ENCODE measurements around the gene FATE1. TPM values are rescaled to one million over a fixed set of nuclear protein-coding genes. Genes with fewer than 3 reads are reported as not detected.
A peak's percentile ranks its signal among the peaks of the same experiment; 100 is the strongest.

FATE1 gene
- total RNA-seq, 1 donor from 2014 or later: not detected

GRCh38 chrX:151687635-151688034, 28.2 kb upstream of the FATE1 start:
- DNase-seq (ENCODE audit: low spot score): no peak
- no peaks in the 10 kb centered on the region for H3K36me3 Mint-ChIP-seq (ENCODE audit: low read depth, unreplicated experiment)
- no peaks in the 10 kb centered on the region for H3K4me1 Mint-ChIP-seq (ENCODE audit: unreplicated experiment)
- peaks cover 2% of the 10 kb centered on the region for H3K27me3 Mint-ChIP-seq (ENCODE audit: unreplicated experiment)
- H3K9me3 Mint-ChIP-seq (ENCODE audit: unreplicated experiment): no peaks in the 10 kb centered on the region
- H3K27ac Mint-ChIP-seq (ENCODE audit: unreplicated experiment): no peak overlapping the region
- no peak overlapping the region for H3K4me3 Mint-ChIP-seq (ENCODE audit: unreplicated experiment)
- no peak for TF ChIP-seq CTCF (IDR thresholded peaks at IDR 0.05; ENCODE audit: unreplicated experiment)

- no peak for DNase-seq (ENCODE audit: low spot score)
- Mint-ChIP-seq H3K27ac (ENCODE audit: unreplicated experiment) (no peak overlapping the region), H3K36me3 (ENCODE audit: low read depth, unreplicated experiment) (no peaks in the 10 kb centered on the region), H3K27me3 (ENCODE audit: unreplicated experiment) (peaks cover 4% of the 10 kb centered on the region), H3K4me3 (ENCODE audit: unreplicated experiment) (no peak overlapping the region), H3K9me3 (ENCODE audit: unreplicated experiment) (no peaks in the 10 kb centered on the region), H3K4me1 (ENCODE audit: unreplicated experiment) (no peaks in the 10 kb centered on the region)
- no peak for TF ChIP-seq CTCF (IDR thresholded peaks at IDR 0.05; ENCODE audit: unreplicated experiment)
These were observed 27.1 kb upstream of the FATE1 start for GRCh38 chrX:151688695-151689094.

- DNase-seq (ENCODE audit: low spot score): no peak
- H3K27ac Mint-ChIP-seq (ENCODE audit: unreplicated experiment): no peak overlapping the region
- H3K9me3 Mint-ChIP-seq (ENCODE audit: unreplicated experiment): no peaks in the 10 kb centered on the region
- H3K4me1 Mint-ChIP-seq (ENCODE audit: unreplicated experiment): peaks cover 3% of the 10 kb centered on the region
- no peak for TF ChIP-seq CTCF (IDR thresholded peaks at IDR 0.05; ENCODE audit: unreplicated experiment)
- H3K4me3 Mint-ChIP-seq (ENCODE audit: unreplicated experiment): no peak overlapping the region
- peaks cover 7% of the 10 kb centered on the region for H3K27me3 Mint-ChIP-seq (ENCODE audit: unreplicated experiment)
- no peaks in the 10 kb centered on the region for H3K36me3 Mint-ChIP-seq (ENCODE audit: low read depth, unreplicated experiment)
These were observed 23.0 kb upstream of the FATE1 start for GRCh38 chrX:151692825-151693224.

GRCh38 chrX:151694121-151694520, 21.7 kb upstream of the FATE1 start:
- no peak for TF ChIP-seq CTCF (IDR thresholded peaks at IDR 0.05; ENCODE audit: unreplicated experiment)
- Mint-ChIP-seq H3K27me3 (ENCODE audit: unreplicated experiment) (peaks cover 7% of the 10 kb centered on the region), H3K4me1 (ENCODE audit: unreplicated experiment) (peaks cover 3% of the 10 kb centered on the region), H3K27ac (ENCODE audit: unreplicated experiment) (no peak overlapping the region), H3K36me3 (ENCODE audit: low read depth, unreplicated experiment) (no peaks in the 10 kb centered on the region), H3K9me3 (ENCODE audit: unreplicated experiment) (no peaks in the 10 kb centered on the region), H3K4me3 (ENCODE audit: unreplicated experiment) (no peak overlapping the region)
- DNase-seq (ENCODE audit: low spot score): no peak

GRCh38 chrX:151694661-151695582, 20.9 kb upstream of the FATE1 start, which contains the start of gene PRRG3:
TSS of gene PRRG3 (plus strand) at chrX:151695458. CDS start at chrX:151698815, 3,357 bp downstream.
- no peaks in the 10 kb centered on the region for H3K9me3 Mint-ChIP-seq (ENCODE audit: unreplicated experiment)
- H3K27me3 Mint-ChIP-seq (ENCODE audit: unreplicated experiment): peaks cover 7% of the 10 kb centered on the region
- H3K4me1 Mint-ChIP-seq (ENCODE audit: unreplicated experiment): peaks cover 3% of the 10 kb centered on the region
- TF ChIP-seq CTCF (IDR thresholded peaks at IDR 0.05; ENCODE audit: unreplicated experiment): no peak
- DNase-seq (ENCODE audit: low spot score): peak; percentile 22
- peak within 1 kb of the TSS; percentile 87 for H3K4me3 Mint-ChIP-seq (ENCODE audit: unreplicated experiment)
- no peak within 1 kb of the TSS for H3K27ac Mint-ChIP-seq (ENCODE audit: unreplicated experiment)
- H3K36me3 Mint-ChIP-seq (ENCODE audit: low read depth, unreplicated experiment): no peaks in the 10 kb centered on the region

All from endothelial cell (in vitro differentiated cells).